ENCODE data around the gene HMGN1. TPM values are rescaled to one million over a fixed set of nuclear protein-coding genes. Genes with fewer than 3 reads are reported as not detected.

HMGN1 gene
- total RNA-seq, 1 experiment from 2014 or later, result 516 TPM

DNA sequence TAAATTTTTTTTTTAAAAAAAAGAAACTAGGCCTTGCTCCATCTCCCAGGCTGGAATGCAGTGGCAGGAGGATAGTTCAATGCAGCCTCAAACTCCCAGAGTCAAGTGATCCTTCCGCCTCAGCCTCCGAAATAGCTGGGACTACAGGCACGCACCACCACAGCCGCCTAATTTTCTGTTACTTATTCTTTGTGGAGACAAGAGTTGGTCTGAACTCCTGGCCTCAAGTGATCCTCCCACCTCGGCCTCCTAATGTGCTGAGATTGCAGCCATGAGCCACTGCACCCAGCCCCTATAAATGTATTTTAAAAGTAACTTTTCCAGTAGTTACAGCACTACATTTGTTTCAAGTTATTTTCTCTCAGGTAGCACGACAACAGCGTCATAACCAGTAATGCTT is 37.7 kb downstream of the HMGN1 start:
- H3K4me2 ChIP-seq (ENCODE audit: insufficient read depth, insufficient read length, low read length), result no peak overlapping the region
- H3K27ac ChIP-seq (ENCODE audit: insufficient read length, low read depth, low read length), result no peak overlapping the region
- no peaks in the 10 kb centered on the region for H4K20me1 ChIP-seq (ENCODE audit: control insufficient read depth, insufficient read depth, insufficient read length)
- no CpG with 5 or more reads among the region's 7 CpGs for WGBS (ENCODE audit: extremely low coverage, insufficient read length, low lambda C conversion rate)
- H2BK120ac ChIP-seq (ENCODE audit: low read depth, low read length, poor library complexity, severe bottlenecking), result no peak overlapping the region
- H3K18ac ChIP-seq (ENCODE audit: insufficient read length, low read depth, low read length), result no peak overlapping the region
- TF ChIP-seq, protein P1, sequence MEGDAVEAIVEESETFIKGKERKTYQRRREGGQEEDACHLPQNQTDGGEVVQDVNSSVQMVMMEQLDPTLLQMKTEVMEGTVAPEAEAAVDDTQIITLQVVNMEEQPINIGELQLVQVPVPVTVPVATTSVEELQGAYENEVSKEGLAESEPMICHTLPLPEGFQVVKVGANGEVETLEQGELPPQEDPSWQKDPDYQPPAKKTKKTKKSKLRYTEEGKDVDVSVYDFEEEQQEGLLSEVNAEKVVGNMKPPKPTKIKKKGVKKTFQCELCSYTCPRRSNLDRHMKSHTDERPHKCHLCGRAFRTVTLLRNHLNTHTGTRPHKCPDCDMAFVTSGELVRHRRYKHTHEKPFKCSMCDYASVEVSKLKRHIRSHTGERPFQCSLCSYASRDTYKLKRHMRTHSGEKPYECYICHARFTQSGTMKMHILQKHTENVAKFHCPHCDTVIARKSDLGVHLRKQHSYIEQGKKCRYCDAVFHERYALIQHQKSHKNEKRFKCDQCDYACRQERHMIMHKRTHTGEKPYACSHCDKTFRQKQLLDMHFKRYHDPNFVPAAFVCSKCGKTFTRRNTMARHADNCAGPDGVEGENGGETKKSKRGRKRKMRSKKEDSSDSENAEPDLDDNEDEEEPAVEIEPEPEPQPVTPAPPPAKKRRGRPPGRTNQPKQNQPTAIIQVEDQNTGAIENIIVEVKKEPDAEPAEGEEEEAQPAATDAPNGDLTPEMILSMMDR (conservative IDR thresholded peaks at IDR 0.05), result no peak
- no peak overlapping the region for H3K14ac ChIP-seq (ENCODE audit: insufficient read depth, low read length)
- no peak overlapping the region for H3K56ac ChIP-seq (ENCODE audit: insufficient read length, low read depth, low read length)
- H3K23me2 ChIP-seq (ENCODE audit: insufficient read length, low read depth, low read length, poor library complexity, severe bottlenecking), result peaks cover 8% of the 10 kb centered on the region
- H3K9me3 Mint-ChIP-seq, result peaks cover 0 to 4% of the 10 kb centered on the region in 2 experiments; a peak in 2 of 5 replicates
- DNase-seq, result no peak
- H3K4me1 Mint-ChIP-seq, result peaks cover 22 to 31% of the 10 kb centered on the region in 2 experiments
- H4K8ac ChIP-seq (replicated peaks; ENCODE audit: insufficient read length, low read depth, low read length), result no peak overlapping the region
- no peak overlapping the region for H3T11ph ChIP-seq (ENCODE audit: low read length)
- peak overlapping the region in 1 of 2 experiments; percentile 26; a peak in 1 of 5 replicates for H3K4me3 Mint-ChIP-seq
- H2BK15ac ChIP-seq (ENCODE audit: low read depth, low read length), result no peak overlapping the region
- no peak overlapping the region for H2AFZ ChIP-seq (ENCODE audit: low read length)
- H2BK20ac ChIP-seq (ENCODE audit: low read depth, low read length, poor library complexity, severe bottlenecking), result no peak overlapping the region
- no peak overlapping the region for H2BK12ac ChIP-seq (ENCODE audit: insufficient read length, low read depth, low read length)
- peaks cover 9% of the 10 kb centered on the region; the same call in 1 of the 2 replicates for H3K79me2 ChIP-seq (ENCODE audit: insufficient read depth, low read length)
- no peaks in the 10 kb centered on the region for H3K27me3 ChIP-seq (ENCODE audit: insufficient read depth, low read length)
- no peaks in the 10 kb centered on the region for H3K9me3 ChIP-seq (ENCODE audit: control insufficient read depth, low read depth, low read length)
- no peak overlapping the region for H3K9ac ChIP-seq (ENCODE audit: extremely low read depth, insufficient read length, low read length)
- H3K27me3 Mint-ChIP-seq (ENCODE audit: low read depth), result no peaks in the 10 kb centered on the region
- peaks cover 22 to 49% (median 42%) of the 10 kb centered on the region in 3 experiments for H3K36me3 Mint-ChIP-seq (ENCODE audit: insufficient read depth in 1 of 3, low read depth in 3 of 3)
- no peak overlapping the region for H3K4ac ChIP-seq (ENCODE audit: low read depth, low read length)
- no peak overlapping the region for H4K91ac ChIP-seq (ENCODE audit: insufficient read length, low read depth, low read length)
- H3K4me1 ChIP-seq (ENCODE audit: insufficient read depth, low read length), result no peaks in the 10 kb centered on the region
- H4K5ac ChIP-seq (ENCODE audit: insufficient read length, low read depth, low read length), result no peak overlapping the region
- H2BK5ac ChIP-seq (ENCODE audit: insufficient read length, low read length), result no peak overlapping the region
- H2AK5ac ChIP-seq (ENCODE audit: insufficient read length, low read length), result no peak overlapping the region
- no peaks in the 10 kb centered on the region for H3K79me1 ChIP-seq (ENCODE audit: insufficient read depth, low read depth, low read length, poor library complexity, severe bottlenecking)
- H3K23ac ChIP-seq (ENCODE audit: insufficient read length, low read depth, low read length), result no peak overlapping the region
- H3K27ac Mint-ChIP-seq, result peak overlapping the region in 1 of 3 experiments; percentile 61; a peak in 1 of 7 replicates

Data from H9 (cell line).